Activated naive CD4-positive, alpha-beta T cell (primary cell): Measurements from ENCODE around the gene RNF103.
"Not testable (repeated sequence)": the region's sequence is repeated elsewhere in the genome, so short reads cannot be mapped to it uniquely, and the experiment has no call there.

Experiments
- DNase-seq, 4 experiments: peaks; one replicate each; lab custom pipeline; 2025; lab: John Stamatoyannopoulos, UW

Gene RNF103

GRCh38 chr2:86623494-86624266 is at the start of gene RNF103:
TSS of gene RNF103 (minus strand) at chr2:86623865. CDS start at chr2:86622886, 979 bp downstream.
- peak; percentile 80 to 92 (median 82) for DNase-seq

- DNase-seq, result no peak
Measured at GRCh38 chr2:86673011-86673410, 49.3 kb upstream of the RNF103 start.

GRCh38 chr2:86672027-86672545 is 48.4 kb upstream of the RNF103 start:
- DNase-seq, result no peak

- DNase-seq, result no peak
Measured at GRCh38 chr2:86671337-86671981, 47.8 kb upstream of the RNF103 start.

GRCh38 chr2:86669323-86669722 is 45.7 kb upstream of the RNF103 start:
- DNase-seq, result not testable (repeated sequence)

GRCh38 chr2:86661333-86661732 is 37.7 kb upstream of the RNF103 start:
- no peak for DNase-seq

- no peak for DNase-seq
Measured at GRCh38 chr2:86650188-86650587, 26.5 kb upstream of the RNF103 start.

GRCh38 chr2:86649119-86649947 is 25.7 kb upstream of the RNF103 start:
- DNase-seq, result no peak

GRCh38 chr2:86648681-86649080 is 25.0 kb upstream of the RNF103 start:
- no peak for DNase-seq

- DNase-seq, result no peak
Measured at GRCh38 chr2:86646865-86647264, 23.2 kb upstream of the RNF103 start.

- DNase-seq, result no peak
Measured at GRCh38 chr2:86646329-86646728, 22.7 kb upstream of the RNF103 start.

GRCh38 chr2:86645752-86646151 is 22.1 kb upstream of the RNF103 start:
- no peak for DNase-seq

- DNase-seq, result no peak
Measured at GRCh38 chr2:86638712-86639111, 15.0 kb upstream of the RNF103 start.

GRCh38 chr2:86636842-86637241 is 13.2 kb upstream of the RNF103 start:
- DNase-seq, result no peak

GRCh38 chr2:86634352-86634751 is 10.7 kb upstream of the RNF103 start:
- no peak for DNase-seq

- DNase-seq, result no peak
Measured at GRCh38 chr2:86633155-86633651, 9.5 kb upstream of the RNF103 start.

GRCh38 chr2:86632672-86633071 is 9.0 kb upstream of the RNF103 start:
- DNase-seq, result no peak

- no peak for DNase-seq
Measured at GRCh38 chr2:86631846-86632485, 8.3 kb upstream of the RNF103 start.

- no peak for DNase-seq
Measured at GRCh38 chr2:86628091-86628522, 4.4 kb upstream of the RNF103 start.

- no peak for DNase-seq
Measured at GRCh38 chr2:86627550-86627949, 3.9 kb upstream of the RNF103 start.

GRCh38 chr2:86625096-86625495 is 1.4 kb upstream of the RNF103 start:
- no peak for DNase-seq

- no peak for DNase-seq
Measured at GRCh38 chr2:86624267-86624547, 542 bp upstream of the RNF103 start.
